ENCODE measurements around the gene MTRFR. TPM values are rescaled to one million over a fixed set of nuclear protein-coding genes. Genes with fewer than 3 reads are reported as not detected.

MTRFR gene
- total RNA-seq, 1 experiment from 2014 or later = 14.8 TPM

GRCh38 chr12:123305136-123305535 is 71.9 kb downstream of the MTRFR start:
- no peak overlapping the region for H4K91ac ChIP-seq (ENCODE audit: insufficient read length, low read depth, low read length)
- no peak overlapping the region for H2BK120ac ChIP-seq (ENCODE audit: low read depth, low read length, poor library complexity, severe bottlenecking)
- TF ChIP-seq CTCF (conservative IDR thresholded peaks at IDR 0.05) = no peak
- H3K79me1 ChIP-seq (ENCODE audit: insufficient read depth, low read depth, low read length, poor library complexity, severe bottlenecking) = no peaks in the 10 kb centered on the region
- H3K4me1 ChIP-seq (ENCODE audit: insufficient read depth, low read length) = no peaks in the 10 kb centered on the region
- H2AFZ ChIP-seq (ENCODE audit: low read length) = no peak overlapping the region
- no peaks in the 10 kb centered on the region for H3K9me3 ChIP-seq (ENCODE audit: control insufficient read depth, low read depth, low read length)
- no peak overlapping the region for H3K18ac ChIP-seq (ENCODE audit: insufficient read length, low read depth, low read length)
- H4K8ac ChIP-seq (replicated peaks; ENCODE audit: insufficient read length, low read depth, low read length) = no peak overlapping the region
- Mint-ChIP-seq H3K9me3 (no peaks in the 10 kb centered on the region), H3K36me3 (ENCODE audit: insufficient read depth in 1 of 3, low read depth in 3 of 3) (peaks cover 50 to 91% (median 83%) of the 10 kb centered on the region in 3 experiments; a peak in 6 of 7 replicates), H3K27ac (no peak overlapping the region; a peak in 1 of 7 replicates), H3K27me3 (ENCODE audit: low read depth) (no peaks in the 10 kb centered on the region), H3K4me1 (no peaks in the 10 kb centered on the region), H3K4me3 (no peak overlapping the region)
- no peaks in the 10 kb centered on the region for H3K27me3 ChIP-seq (ENCODE audit: insufficient read depth, low read length)
- no peak overlapping the region for H2BK15ac ChIP-seq (ENCODE audit: low read depth, low read length)
- no peak overlapping the region for H3T11ph ChIP-seq (ENCODE audit: low read length)
- no peak overlapping the region for H4K5ac ChIP-seq (ENCODE audit: insufficient read length, low read depth, low read length)
- H2BK5ac ChIP-seq (ENCODE audit: insufficient read length, low read length) = no peak overlapping the region
- H3K4ac ChIP-seq (ENCODE audit: low read depth, low read length) = no peak overlapping the region
- no CpG with 5 or more reads among the region's 3 CpGs for WGBS (ENCODE audit: extremely low coverage, insufficient read length, low lambda C conversion rate)
- H3K56ac ChIP-seq (ENCODE audit: insufficient read length, low read depth, low read length) = no peak overlapping the region
- no peak overlapping the region for H2BK20ac ChIP-seq (ENCODE audit: low read depth, low read length, poor library complexity, severe bottlenecking)
- no peak overlapping the region for H3K4me2 ChIP-seq (ENCODE audit: insufficient read depth, insufficient read length, low read length)
- H4K20me1 ChIP-seq (ENCODE audit: control insufficient read depth, insufficient read depth, insufficient read length) = peaks cover 2% of the 10 kb centered on the region
- no peak for DNase-seq
- H3K23me2 ChIP-seq (ENCODE audit: insufficient read length, low read depth, low read length, poor library complexity, severe bottlenecking) = no peaks in the 10 kb centered on the region
- no peak overlapping the region for H2AK5ac ChIP-seq (ENCODE audit: insufficient read length, low read length)
- no peaks in the 10 kb centered on the region for H3K79me2 ChIP-seq (ENCODE audit: insufficient read depth, low read length)
- no peak overlapping the region for H3K23ac ChIP-seq (ENCODE audit: insufficient read length, low read depth, low read length)
- H3K14ac ChIP-seq (ENCODE audit: insufficient read depth, low read length) = no peak overlapping the region
- H2BK12ac ChIP-seq (ENCODE audit: insufficient read length, low read depth, low read length) = no peak overlapping the region
- H3K27ac ChIP-seq (ENCODE audit: insufficient read length, low read depth, low read length) = no peak overlapping the region
- H3K9ac ChIP-seq (ENCODE audit: extremely low read depth, insufficient read length, low read length) = no peak overlapping the region
